HEK293 (cell line): ENCODE data around the gene CRYAB.

ENCODE experiments used
- EGR2 ChIP-seq: fragments of 450-650 bp; formaldehyde crosslinking; IDR thresholded peaks from 2 replicates; pipeline ENCODE4 v1.5.1; 2016; ENCODE audit warnings: low read depth, missing biosample characterization, missing genetic modification characterization
- PRDM1 ChIP-seq: fragments of 450-650 bp; formaldehyde crosslinking; IDR thresholded peaks from 2 replicates; pipeline ENCODE4; 2016; ENCODE audit warnings: missing biosample characterization, missing genetic modification characterization
- TCF7L2 ChIP-seq: IDR thresholded peaks from 2 replicates; pipeline ENCODE4 v1.6.1; 2011; ENCODE audit warnings: low read depth, mild to moderate bottlenecking, inconsistent platforms, low read length, moderate library complexity, borderline replicate concordance
- ZNF114 ChIP-seq: fragments of 450-650 bp; formaldehyde crosslinking; IDR thresholded peaks from 2 replicates; pipeline ENCODE4 v1.5.0; 2017; ENCODE audit warnings: missing biosample characterization, missing genetic modification characterization
- ZNF274 ChIP-seq, 2 experiments: fragments of 200-500 bp in 1 of 2; fragments of 450-650 bp in 1 of 2; sonication (Bioruptor generic) in 1 of 2; formaldehyde crosslinking in 1 of 2; IDR thresholded peaks; 2 replicates each; pipeline versions ENCODE4 v1.5.1 to v1.6.1; 2014 to 2016; ENCODE audit warnings: borderline replicate concordance in 1 of 2, inconsistent platforms in 1 of 2, low read length in 1 of 2, missing biosample characterization in 1 of 2, missing genetic modification characterization in 1 of 2
- TF ChIP-seq, protein P1 (sequence below): fragments of 450-650 bp; formaldehyde crosslinking; IDR thresholded peaks from 2 replicates; pipeline ENCODE4 v1.5.1; 2017; ENCODE audit warnings: missing biosample characterization, missing genetic modification characterization
- TF ChIP-seq, protein P2 (sequence below): fragments of 450-650 bp; formaldehyde crosslinking; IDR thresholded peaks from 2 replicates; pipeline ENCODE4 v1.5.1; 2016; ENCODE audit warnings: missing biosample characterization, missing genetic modification characterization, low read depth
- TF ChIP-seq, protein P3 (sequence below): fragments of 450-650 bp; formaldehyde crosslinking; IDR thresholded peaks from 2 replicates; pipeline ENCODE4 v1.5.1; 2016; ENCODE audit warnings: missing biosample characterization, missing genetic modification characterization
- TF ChIP-seq, protein P4 (sequence below): fragments of 450-650 bp; formaldehyde crosslinking; conservative IDR thresholded peaks from 2 replicates; pipeline ENCODE4 v1.5.1; 2016; ENCODE audit warnings: low read depth, missing biosample characterization, missing genetic modification characterization
- TF ChIP-seq, protein P5 (sequence below): fragments of 450-650 bp; formaldehyde crosslinking; IDR thresholded peaks from 2 replicates; pipeline ENCODE4 v1.5.1; 2016; ENCODE audit warnings: missing biosample characterization, missing genetic modification characterization
- TF ChIP-seq, protein P6 (sequence below): fragments of 450-650 bp; formaldehyde crosslinking; IDR thresholded peaks from 2 replicates; pipeline ENCODE4 v1.5.1; 2016; ENCODE audit warnings: missing biosample characterization, missing genetic modification characterization
- TF ChIP-seq, protein P7 (sequence below): fragments of 450-650 bp; formaldehyde crosslinking; IDR thresholded peaks from 2 replicates; pipeline ENCODE4 v1.5.1; 2016; ENCODE audit warnings: missing biosample characterization, missing genetic modification characterization
- TF ChIP-seq, protein P8 (sequence below): sonication (generic); formaldehyde crosslinking; IDR thresholded peaks from 2 replicates; pipeline ENCODE4 v1.8.1; 2022; ENCODE audit warnings: mild to moderate bottlenecking, moderate library complexity, missing genetic modification reagents
- TF ChIP-seq, protein P9 (sequence below): fragments of 450-650 bp; formaldehyde crosslinking; optimal IDR thresholded peaks from 2 replicates; pipeline ENCODE3; 2016; ENCODE audit warnings: missing biosample characterization, mild to moderate bottlenecking, missing genetic modification characterization

DNA sequence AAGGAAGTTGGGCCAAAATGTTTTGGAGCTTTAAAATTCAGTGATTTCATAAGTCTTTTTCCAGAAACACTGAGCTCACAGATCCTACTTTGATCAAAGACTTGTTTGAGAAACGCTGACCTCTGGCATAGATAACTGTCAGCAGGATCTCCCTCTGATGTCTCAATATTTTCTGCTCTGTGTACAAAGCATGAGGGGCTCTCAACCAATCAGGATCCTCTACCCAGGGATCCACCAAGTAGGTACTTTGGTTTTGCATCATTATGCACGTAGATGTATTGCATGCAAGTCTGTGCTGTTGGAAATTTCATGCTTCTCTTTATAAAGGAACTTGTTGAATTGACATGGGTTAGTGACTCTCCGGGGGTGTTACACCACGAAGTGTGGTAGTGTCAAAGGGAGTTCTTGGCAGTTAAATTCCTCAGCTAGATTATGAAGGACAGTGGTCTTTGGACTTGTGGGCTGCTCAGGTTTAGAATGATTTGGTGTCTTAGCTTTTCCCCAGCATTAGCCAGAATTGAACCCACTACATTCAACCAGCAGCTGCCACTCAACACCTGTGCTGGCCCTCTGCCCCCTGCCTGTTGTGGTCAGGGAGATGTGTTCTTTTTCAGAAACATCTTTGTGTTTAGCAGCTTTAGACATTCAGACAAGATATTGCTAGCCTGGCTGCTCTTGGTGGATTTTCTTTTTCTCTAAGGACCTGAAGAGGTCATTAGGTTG is 23.9 kb upstream of the CRYAB start:
- TF ChIP-seq, protein P1, sequence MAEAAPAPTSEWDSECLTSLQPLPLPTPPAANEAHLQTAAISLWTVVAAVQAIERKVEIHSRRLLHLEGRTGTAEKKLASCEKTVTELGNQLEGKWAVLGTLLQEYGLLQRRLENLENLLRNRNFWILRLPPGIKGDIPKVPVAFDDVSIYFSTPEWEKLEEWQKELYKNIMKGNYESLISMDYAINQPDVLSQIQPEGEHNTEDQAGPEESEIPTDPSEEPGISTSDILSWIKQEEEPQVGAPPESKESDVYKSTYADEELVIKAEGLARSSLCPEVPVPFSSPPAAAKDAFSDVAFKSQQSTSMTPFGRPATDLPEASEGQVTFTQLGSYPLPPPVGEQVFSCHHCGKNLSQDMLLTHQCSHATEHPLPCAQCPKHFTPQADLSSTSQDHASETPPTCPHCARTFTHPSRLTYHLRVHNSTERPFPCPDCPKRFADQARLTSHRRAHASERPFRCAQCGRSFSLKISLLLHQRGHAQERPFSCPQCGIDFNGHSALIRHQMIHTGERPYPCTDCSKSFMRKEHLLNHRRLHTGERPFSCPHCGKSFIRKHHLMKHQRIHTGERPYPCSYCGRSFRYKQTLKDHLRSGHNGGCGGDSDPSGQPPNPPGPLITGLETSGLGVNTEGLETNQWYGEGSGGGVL (tag by site-specific recombination), result no peak
- TF ChIP-seq, protein P2, sequence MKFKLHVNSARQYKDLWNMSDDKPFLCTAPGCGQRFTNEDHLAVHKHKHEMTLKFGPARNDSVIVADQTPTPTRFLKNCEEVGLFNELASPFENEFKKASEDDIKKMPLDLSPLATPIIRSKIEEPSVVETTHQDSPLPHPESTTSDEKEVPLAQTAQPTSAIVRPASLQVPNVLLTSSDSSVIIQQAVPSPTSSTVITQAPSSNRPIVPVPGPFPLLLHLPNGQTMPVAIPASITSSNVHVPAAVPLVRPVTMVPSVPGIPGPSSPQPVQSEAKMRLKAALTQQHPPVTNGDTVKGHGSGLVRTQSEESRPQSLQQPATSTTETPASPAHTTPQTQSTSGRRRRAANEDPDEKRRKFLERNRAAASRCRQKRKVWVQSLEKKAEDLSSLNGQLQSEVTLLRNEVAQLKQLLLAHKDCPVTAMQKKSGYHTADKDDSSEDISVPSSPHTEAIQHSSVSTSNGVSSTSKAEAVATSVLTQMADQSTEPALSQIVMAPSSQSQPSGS (tag by site-specific recombination), result no peak
- TF ChIP-seq, protein P3, sequence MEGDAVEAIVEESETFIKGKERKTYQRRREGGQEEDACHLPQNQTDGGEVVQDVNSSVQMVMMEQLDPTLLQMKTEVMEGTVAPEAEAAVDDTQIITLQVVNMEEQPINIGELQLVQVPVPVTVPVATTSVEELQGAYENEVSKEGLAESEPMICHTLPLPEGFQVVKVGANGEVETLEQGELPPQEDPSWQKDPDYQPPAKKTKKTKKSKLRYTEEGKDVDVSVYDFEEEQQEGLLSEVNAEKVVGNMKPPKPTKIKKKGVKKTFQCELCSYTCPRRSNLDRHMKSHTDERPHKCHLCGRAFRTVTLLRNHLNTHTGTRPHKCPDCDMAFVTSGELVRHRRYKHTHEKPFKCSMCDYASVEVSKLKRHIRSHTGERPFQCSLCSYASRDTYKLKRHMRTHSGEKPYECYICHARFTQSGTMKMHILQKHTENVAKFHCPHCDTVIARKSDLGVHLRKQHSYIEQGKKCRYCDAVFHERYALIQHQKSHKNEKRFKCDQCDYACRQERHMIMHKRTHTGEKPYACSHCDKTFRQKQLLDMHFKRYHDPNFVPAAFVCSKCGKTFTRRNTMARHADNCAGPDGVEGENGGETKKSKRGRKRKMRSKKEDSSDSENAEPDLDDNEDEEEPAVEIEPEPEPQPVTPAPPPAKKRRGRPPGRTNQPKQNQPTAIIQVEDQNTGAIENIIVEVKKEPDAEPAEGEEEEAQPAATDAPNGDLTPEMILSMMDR, result no peak
- TF ChIP-seq ZNF274 (IDR thresholded peaks at IDR 0.05; ENCODE audit: low read length) (no peak), ZNF274 (tag by site-specific recombination; IDR thresholded peaks at IDR 0.05; ENCODE audit: borderline replicate concordance) (no peak), TCF7L2 (no peak), EGR2 (no peak), ZNF114 (no peak), PRDM1 (no peak)
- TF ChIP-seq, protein P4, sequence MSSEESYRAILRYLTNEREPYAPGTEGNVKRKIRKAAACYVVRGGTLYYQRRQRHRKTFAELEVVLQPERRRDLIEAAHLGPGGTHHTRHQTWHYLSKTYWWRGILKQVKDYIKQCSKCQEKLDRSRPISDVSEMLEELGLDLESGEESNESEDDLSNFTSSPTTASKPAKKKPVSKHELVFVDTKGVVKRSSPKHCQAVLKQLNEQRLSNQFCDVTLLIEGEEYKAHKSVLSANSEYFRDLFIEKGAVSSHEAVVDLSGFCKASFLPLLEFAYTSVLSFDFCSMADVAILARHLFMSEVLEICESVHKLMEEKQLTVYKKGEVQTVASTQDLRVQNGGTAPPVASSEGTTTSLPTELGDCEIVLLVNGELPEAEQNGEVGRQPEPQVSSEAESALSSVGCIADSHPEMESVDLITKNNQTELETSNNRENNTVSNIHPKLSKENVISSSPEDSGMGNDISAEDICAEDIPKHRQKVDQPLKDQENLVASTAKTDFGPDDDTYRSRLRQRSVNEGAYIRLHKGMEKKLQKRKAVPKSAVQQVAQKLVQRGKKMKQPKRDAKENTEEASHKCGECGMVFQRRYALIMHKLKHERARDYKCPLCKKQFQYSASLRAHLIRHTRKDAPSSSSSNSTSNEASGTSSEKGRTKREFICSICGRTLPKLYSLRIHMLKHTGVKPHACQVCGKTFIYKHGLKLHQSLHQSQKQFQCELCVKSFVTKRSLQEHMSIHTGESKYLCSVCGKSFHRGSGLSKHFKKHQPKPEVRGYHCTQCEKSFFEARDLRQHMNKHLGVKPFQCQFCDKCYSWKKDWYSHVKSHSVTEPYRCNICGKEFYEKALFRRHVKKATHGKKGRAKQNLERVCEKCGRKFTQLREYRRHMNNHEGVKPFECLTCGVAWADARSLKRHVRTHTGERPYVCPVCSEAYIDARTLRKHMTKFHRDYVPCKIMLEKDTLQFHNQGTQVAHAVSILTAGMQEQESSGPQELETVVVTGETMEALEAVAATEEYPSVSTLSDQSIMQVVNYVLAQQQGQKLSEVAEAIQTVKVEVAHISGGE (tag by site-specific recombination), result no peak
- TF ChIP-seq, protein P5, sequence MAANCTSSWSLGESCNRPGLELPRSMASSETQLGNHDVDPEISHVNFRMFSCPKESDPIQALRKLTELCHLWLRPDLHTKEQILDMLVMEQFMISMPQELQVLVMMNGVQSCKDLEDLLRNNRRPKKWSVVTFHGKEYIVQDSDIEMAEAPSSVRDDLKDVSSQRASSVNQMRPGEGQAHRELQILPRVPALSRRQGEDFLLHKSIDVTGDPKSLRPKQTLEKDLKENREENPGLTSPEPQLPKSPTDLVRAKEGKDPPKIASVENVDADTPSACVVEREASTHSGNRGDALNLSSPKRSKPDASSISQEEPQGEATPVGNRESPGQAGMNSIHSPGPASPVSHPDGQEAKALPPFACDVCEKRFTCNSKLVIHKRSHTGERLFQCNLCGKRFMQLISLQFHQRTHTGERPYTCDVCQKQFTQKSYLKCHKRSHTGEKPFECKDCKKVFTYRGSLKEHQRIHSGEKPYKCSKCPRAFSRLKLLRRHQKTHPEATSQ, result no peak
- TF ChIP-seq, protein P6, sequence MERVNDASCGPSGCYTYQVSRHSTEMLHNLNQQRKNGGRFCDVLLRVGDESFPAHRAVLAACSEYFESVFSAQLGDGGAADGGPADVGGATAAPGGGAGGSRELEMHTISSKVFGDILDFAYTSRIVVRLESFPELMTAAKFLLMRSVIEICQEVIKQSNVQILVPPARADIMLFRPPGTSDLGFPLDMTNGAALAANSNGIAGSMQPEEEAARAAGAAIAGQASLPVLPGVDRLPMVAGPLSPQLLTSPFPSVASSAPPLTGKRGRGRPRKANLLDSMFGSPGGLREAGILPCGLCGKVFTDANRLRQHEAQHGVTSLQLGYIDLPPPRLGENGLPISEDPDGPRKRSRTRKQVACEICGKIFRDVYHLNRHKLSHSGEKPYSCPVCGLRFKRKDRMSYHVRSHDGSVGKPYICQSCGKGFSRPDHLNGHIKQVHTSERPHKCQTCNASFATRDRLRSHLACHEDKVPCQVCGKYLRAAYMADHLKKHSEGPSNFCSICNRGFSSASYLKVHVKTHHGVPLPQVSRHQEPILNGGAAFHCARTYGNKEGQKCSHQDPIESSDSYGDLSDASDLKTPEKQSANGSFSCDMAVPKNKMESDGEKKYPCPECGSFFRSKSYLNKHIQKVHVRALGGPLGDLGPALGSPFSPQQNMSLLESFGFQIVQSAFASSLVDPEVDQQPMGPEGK (tag by site-specific recombination), result no peak
- TF ChIP-seq, protein P7, sequence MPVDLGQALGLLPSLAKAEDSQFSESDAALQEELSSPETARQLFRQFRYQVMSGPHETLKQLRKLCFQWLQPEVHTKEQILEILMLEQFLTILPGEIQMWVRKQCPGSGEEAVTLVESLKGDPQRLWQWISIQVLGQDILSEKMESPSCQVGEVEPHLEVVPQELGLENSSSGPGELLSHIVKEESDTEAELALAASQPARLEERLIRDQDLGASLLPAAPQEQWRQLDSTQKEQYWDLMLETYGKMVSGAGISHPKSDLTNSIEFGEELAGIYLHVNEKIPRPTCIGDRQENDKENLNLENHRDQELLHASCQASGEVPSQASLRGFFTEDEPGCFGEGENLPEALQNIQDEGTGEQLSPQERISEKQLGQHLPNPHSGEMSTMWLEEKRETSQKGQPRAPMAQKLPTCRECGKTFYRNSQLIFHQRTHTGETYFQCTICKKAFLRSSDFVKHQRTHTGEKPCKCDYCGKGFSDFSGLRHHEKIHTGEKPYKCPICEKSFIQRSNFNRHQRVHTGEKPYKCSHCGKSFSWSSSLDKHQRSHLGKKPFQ, result no peak
- TF ChIP-seq, protein P8, sequence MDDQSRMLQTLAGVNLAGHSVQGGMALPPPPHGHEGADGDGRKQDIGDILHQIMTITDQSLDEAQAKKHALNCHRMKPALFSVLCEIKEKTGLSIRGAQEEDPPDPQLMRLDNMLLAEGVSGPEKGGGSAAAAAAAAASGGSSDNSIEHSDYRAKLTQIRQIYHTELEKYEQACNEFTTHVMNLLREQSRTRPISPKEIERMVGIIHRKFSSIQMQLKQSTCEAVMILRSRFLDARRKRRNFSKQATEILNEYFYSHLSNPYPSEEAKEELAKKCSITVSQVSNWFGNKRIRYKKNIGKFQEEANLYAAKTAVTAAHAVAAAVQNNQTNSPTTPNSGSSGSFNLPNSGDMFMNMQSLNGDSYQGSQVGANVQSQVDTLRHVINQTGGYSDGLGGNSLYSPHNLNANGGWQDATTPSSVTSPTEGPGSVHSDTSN (CRISPR knock-in tag), result no peak
- TF ChIP-seq, protein P9, sequence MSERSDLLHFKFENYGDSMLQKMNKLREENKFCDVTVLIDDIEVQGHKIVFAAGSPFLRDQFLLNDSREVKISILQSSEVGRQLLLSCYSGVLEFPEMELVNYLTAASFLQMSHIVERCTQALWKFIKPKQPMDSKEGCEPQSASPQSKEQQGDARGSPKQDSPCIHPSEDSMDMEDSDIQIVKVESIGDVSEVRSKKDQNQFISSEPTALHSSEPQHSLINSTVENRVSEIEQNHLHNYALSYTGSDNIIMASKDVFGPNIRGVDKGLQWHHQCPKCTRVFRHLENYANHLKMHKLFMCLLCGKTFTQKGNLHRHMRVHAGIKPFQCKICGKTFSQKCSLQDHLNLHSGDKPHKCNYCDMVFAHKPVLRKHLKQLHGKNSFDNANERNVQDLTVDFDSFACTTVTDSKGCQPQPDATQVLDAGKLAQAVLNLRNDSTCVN, result no peak
